Measurements from ENCODE around the gene SMIM1. TPM values are rescaled to one million over a fixed set of nuclear protein-coding genes. Genes with fewer than 3 reads are reported as not detected.
A peak's percentile ranks its signal among the peaks of the same experiment; 100 is the strongest.

The SMIM1 gene
- total and polyA plus RNA-seq, 9 of the 15 experiments (the other 6 are each of a cell fraction or from before 2014, with no cell fraction given): 2.3 to 125 (median 24.3) TPM

DNA sequence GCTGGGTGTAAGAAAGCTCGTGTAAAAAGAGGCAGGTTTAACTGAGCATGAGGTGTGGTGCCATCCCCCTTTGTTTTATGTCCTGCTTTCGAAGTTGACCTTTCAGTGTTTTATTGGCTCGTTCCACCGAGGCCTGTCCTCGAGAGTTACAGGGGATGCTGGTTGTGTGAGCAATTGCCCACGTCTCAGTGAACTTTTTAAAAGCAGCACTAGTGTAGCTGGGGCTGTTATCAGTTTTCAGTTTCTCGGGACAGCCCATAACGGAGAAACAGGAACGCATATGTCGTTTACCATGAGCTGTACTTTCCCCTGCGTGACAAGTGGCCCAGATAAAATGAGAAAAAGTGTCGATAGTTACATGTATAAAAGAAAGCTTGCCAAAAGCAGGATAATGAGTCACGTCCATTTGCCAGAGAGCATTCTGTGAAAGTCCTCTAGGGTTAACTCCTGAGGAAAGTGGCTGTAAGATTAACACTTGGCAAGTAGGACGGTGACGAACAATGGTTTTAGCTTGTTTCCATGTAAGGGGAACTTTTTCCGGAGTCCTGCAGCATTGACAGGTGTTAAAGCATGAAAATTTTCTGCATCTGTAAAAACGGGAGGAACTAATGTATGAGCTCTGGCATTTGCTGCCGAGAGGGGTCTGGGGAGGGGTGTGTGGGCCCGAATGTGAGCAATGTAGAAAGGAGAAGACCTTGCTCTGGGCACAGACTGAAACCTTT is 31.5 kb downstream of the SMIM1 start (continued):
- TF ChIP-seq NR1H2 (CRISPR knock-in tag; IDR thresholded peaks at IDR 0.05) (no peak), EP300 (IDR thresholded peaks at IDR 0.05; ENCODE audit: low read length) (no peak), TCF7L2 (IDR thresholded peaks at IDR 0.05; ENCODE audit: low read depth, low read length) (no peak), ZNF780A (CRISPR knock-in tag; IDR thresholded peaks at IDR 0.05) (no peak), SMARCC2 (IDR thresholded peaks at IDR 0.05; ENCODE audit: low read depth) (no peak), DPF2 (IDR thresholded peaks at IDR 0.05) (peak; percentile 51), GTF2A2 (tag; IDR thresholded peaks at IDR 0.05) (no peak), SPI1 (IDR thresholded peaks at IDR 0.05; ENCODE audit: borderline replicate concordance, low read depth, low read length) (peak; percentile 11; the same call in 1 of the 2 replicates), ZNF134 (CRISPR knock-in tag; conservative IDR thresholded peaks at IDR 0.05) (no peak), MECOM (CRISPR knock-in tag; IDR thresholded peaks at IDR 0.05) (peak; percentile 61), ZNF589 (CRISPR knock-in tag; IDR thresholded peaks at IDR 0.05; ENCODE audit: low read depth) (peak; percentile 94), EP400 (IDR thresholded peaks at IDR 0.05) (peak; percentile 17; the same call in 1 of the 2 replicates), XRCC5 (IDR thresholded peaks at IDR 0.05; ENCODE audit: low read depth, low read length) (no peak), MEIS2 (IDR thresholded peaks at IDR 0.05; ENCODE audit: partially characterized antibody) (peak; percentile 11), SLC30A9 (CRISPR knock-in tag; IDR thresholded peaks at IDR 0.05) (no peak), MTA1 (IDR thresholded peaks at IDR 0.05; ENCODE audit: borderline replicate concordance) (0 out of 2 replicates have a peak, but pooled peaks have one; percentile 14)
- TF ChIP-seq, protein P1, sequence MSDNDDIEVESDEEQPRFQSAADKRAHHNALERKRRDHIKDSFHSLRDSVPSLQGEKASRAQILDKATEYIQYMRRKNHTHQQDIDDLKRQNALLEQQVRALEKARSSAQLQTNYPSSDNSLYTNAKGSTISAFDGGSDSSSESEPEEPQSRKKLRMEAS (CRISPR knock-in tag; IDR thresholded peaks at IDR 0.05): peak; percentile 65
- TF ChIP-seq, protein P2, sequence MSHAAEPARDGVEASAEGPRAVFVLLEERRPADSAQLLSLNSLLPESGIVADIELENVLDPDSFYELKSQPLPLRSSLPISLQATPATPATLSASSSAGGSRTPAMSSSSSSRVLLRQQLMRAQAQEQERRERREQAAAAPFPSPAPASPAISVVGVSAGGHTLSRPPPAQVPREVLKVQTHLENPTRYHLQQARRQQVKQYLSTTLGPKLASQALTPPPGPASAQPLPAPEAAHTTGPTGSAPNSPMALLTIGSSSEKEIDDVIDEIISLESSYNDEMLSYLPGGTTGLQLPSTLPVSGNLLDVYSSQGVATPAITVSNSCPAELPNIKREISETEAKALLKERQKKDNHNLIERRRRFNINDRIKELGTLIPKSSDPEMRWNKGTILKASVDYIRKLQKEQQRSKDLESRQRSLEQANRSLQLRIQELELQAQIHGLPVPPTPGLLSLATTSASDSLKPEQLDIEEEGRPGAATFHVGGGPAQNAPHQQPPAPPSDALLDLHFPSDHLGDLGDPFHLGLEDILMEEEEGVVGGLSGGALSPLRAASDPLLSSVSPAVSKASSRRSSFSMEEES (CRISPR knock-in tag; IDR thresholded peaks at IDR 0.05): no peak
- TF ChIP-seq, protein P3, sequence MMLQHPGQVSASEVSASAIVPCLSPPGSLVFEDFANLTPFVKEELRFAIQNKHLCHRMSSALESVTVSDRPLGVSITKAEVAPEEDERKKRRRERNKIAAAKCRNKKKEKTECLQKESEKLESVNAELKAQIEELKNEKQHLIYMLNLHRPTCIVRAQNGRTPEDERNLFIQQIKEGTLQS (IDR thresholded peaks at IDR 0.05): peak; percentile 37; the same call in 1 of the 2 replicates
- TF ChIP-seq, protein P3 (CRISPR knock-in tag; conservative IDR thresholded peaks at IDR 0.05): no peak
- TF ChIP-seq, protein P4, sequence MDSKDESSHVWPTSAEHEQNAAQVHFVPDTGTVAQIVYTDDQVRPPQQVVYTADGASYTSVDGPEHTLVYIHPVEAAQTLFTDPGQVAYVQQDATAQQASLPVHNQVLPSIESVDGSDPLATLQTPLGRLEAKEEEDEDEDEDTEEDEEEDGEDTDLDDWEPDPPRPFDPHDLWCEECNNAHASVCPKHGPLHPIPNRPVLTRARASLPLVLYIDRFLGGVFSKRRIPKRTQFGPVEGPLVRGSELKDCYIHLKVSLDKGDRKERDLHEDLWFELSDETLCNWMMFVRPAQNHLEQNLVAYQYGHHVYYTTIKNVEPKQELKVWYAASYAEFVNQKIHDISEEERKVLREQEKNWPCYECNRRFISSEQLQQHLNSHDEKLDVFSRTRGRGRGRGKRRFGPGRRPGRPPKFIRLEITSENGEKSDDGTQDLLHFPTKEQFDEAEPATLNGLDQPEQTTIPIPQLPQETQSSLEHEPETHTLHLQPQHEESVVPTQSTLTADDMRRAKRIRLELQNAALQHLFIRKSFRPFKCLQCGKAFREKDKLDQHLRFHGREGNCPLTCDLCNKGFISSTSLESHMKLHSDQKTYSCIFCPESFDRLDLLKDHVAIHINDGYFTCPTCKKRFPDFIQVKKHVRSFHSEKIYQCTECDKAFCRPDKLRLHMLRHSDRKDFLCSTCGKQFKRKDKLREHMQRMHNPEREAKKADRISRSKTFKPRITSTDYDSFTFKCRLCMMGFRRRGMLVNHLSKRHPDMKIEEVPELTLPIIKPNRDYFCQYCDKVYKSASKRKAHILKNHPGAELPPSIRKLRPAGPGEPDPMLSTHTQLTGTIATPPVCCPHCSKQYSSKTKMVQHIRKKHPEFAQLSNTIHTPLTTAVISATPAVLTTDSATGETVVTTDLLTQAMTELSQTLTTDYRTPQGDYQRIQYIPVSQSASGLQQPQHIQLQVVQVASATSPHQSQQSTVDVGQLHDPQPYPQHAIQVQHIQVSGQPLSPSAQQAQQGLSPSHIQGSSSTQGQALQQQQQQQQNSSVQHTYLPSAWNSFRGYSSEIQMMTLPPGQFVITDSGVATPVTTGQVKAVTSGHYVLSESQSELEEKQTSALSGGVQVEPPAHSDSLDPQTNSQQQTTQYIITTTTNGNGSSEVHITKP (IDR thresholded peaks at IDR 0.05; ENCODE audit: partially characterized antibody): peak; percentile 25
- TF ChIP-seq, protein P5, sequence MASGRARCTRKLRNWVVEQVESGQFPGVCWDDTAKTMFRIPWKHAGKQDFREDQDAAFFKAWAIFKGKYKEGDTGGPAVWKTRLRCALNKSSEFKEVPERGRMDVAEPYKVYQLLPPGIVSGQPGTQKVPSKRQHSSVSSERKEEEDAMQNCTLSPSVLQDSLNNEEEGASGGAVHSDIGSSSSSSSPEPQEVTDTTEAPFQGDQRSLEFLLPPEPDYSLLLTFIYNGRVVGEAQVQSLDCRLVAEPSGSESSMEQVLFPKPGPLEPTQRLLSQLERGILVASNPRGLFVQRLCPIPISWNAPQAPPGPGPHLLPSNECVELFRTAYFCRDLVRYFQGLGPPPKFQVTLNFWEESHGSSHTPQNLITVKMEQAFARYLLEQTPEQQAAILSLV (tag; IDR thresholded peaks at IDR 0.05): no peak
